Lower leg skin (tissue), 3 donors: ENCODE data around the gene PLD1.

Source experiments
- CTCF ChIP-seq, 3 donors: fragments of 450-650 bp; IDR thresholded peaks; one replicate each; pipeline ENCODE4 v1.5.1; 2016; ENCODE audit warnings: antibody characterized with exemption in 3 of 3, mild to moderate bottlenecking in 3 of 3, moderate library complexity in 2 of 3
- POLR2A ChIP-seq, 2 donors: fragments of 450-650 bp; IDR thresholded peaks; one replicate each; pipeline ENCODE4 v1.6.1; 2016 to 2017; ENCODE audit warnings: antibody characterized with exemption in 2 of 2, mild to moderate bottlenecking in 1 of 2, moderate library complexity in 1 of 2

GRCh38 chr3:171643681-171644080 is 166.6 kb downstream of the PLD1 start:
- TF ChIP-seq CTCF (IDR thresholded peaks at IDR 0.05) (no peak), POLR2A (IDR thresholded peaks at IDR 0.05) (no peak)
